ENCODE data around the gene KCNK1. TPM values are rescaled to one million over a fixed set of nuclear protein-coding genes. Genes with fewer than 3 reads are reported as not detected.

Gene KCNK1
- total RNA-seq, 1 donor from 2014 or later, result 0.37 TPM

- Mint-ChIP-seq H3K36me3 (ENCODE audit: low read depth) (no peaks in the 10 kb centered on the region), H3K4me3 (ENCODE audit: unreplicated experiment) (no peak overlapping the region), H3K9me3 (ENCODE audit: low read depth) (no peaks in the 10 kb centered on the region), H3K27me3 (ENCODE audit: low read depth) (peaks cover 4% of the 10 kb centered on the region), H3K27ac (ENCODE audit: unreplicated experiment) (no peak overlapping the region), H3K4me1 (ENCODE audit: low read depth) (no peaks in the 10 kb centered on the region)
- no peak for TF ChIP-seq CTCF (IDR thresholded peaks at IDR 0.05)
- DNase-seq (ENCODE audit: low spot score), result no peak
Measured at GRCh38 chr1:233570706-233571105, 43.2 kb upstream of the KCNK1 start.

GRCh38 chr1:233572896-233573295 is 41.0 kb upstream of the KCNK1 start:
- no peak overlapping the region for H3K4me3 Mint-ChIP-seq (ENCODE audit: unreplicated experiment)
- no peak for DNase-seq (ENCODE audit: low spot score)
- no peak overlapping the region for H3K27ac Mint-ChIP-seq (ENCODE audit: unreplicated experiment)
- no peak for TF ChIP-seq CTCF (IDR thresholded peaks at IDR 0.05)
- peaks cover 9% of the 10 kb centered on the region for H3K27me3 Mint-ChIP-seq (ENCODE audit: low read depth)
- no peaks in the 10 kb centered on the region for H3K9me3 Mint-ChIP-seq (ENCODE audit: low read depth)
- no peaks in the 10 kb centered on the region for H3K4me1 Mint-ChIP-seq (ENCODE audit: low read depth)
- H3K36me3 Mint-ChIP-seq (ENCODE audit: low read depth), result no peaks in the 10 kb centered on the region

- Mint-ChIP-seq H3K36me3 (ENCODE audit: low read depth) (no peaks in the 10 kb centered on the region), H3K27me3 (ENCODE audit: low read depth) (peaks cover 9% of the 10 kb centered on the region), H3K27ac (ENCODE audit: unreplicated experiment) (no peak overlapping the region), H3K4me1 (ENCODE audit: low read depth) (no peaks in the 10 kb centered on the region), H3K9me3 (ENCODE audit: low read depth) (no peaks in the 10 kb centered on the region), H3K4me3 (ENCODE audit: unreplicated experiment) (no peak overlapping the region)
- DNase-seq (ENCODE audit: low spot score), result no peak
- TF ChIP-seq CTCF (IDR thresholded peaks at IDR 0.05), result no peak
Measured at GRCh38 chr1:233575450-233575849, 38.5 kb upstream of the KCNK1 start.

- Mint-ChIP-seq H3K27ac (ENCODE audit: unreplicated experiment) (no peak overlapping the region), H3K4me1 (ENCODE audit: low read depth) (no peaks in the 10 kb centered on the region), H3K4me3 (ENCODE audit: unreplicated experiment) (no peak overlapping the region), H3K9me3 (ENCODE audit: low read depth) (peaks cover 6% of the 10 kb centered on the region), H3K27me3 (ENCODE audit: low read depth) (peaks cover 3% of the 10 kb centered on the region), H3K36me3 (ENCODE audit: low read depth) (no peaks in the 10 kb centered on the region)
- no peak for TF ChIP-seq CTCF (IDR thresholded peaks at IDR 0.05)
- no peak for DNase-seq (ENCODE audit: low spot score)
Measured at GRCh38 chr1:233582439-233582838, 31.5 kb upstream of the KCNK1 start.

- Mint-ChIP-seq H3K27ac (ENCODE audit: unreplicated experiment) (no peak overlapping the region), H3K9me3 (ENCODE audit: low read depth) (peaks cover 6% of the 10 kb centered on the region), H3K27me3 (ENCODE audit: low read depth) (peaks cover 10% of the 10 kb centered on the region), H3K36me3 (ENCODE audit: low read depth) (no peaks in the 10 kb centered on the region), H3K4me1 (ENCODE audit: low read depth) (no peaks in the 10 kb centered on the region), H3K4me3 (ENCODE audit: unreplicated experiment) (no peak overlapping the region)
- no peak for TF ChIP-seq CTCF (IDR thresholded peaks at IDR 0.05)
- DNase-seq (ENCODE audit: low spot score), result no peak
Measured at GRCh38 chr1:233584376-233584775, 29.5 kb upstream of the KCNK1 start.
